ENCODE data around the gene PHOSPHO2.
"Not testable (repeated sequence)": the region's sequence is repeated elsewhere in the genome, so short reads cannot be mapped to it uniquely, and the experiment has no call there.

PHOSPHO2 gene

DNA sequence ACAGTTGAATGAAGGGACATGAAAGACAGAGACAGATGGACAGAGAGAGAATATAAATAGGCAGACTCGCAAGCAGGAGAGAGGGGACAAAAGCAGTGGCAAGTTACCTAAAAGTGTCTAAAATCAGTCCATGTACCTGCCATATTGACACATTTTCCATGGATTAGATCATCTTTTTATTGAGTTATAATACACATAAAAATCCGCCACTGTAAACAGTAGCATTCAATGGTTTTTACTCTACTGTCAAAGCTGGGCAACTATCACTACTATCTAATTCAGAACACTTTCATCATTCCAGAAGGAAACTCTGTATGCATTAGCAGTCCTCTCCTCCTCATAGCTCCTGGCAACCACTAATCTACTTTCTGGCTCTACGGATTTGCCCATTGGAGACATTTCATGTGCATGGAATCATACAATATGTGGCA lies 10.1 kb upstream of the PHOSPHO2 start:
- no peak for DNase-seq (ENCODE audit: low read depth)

DNA sequence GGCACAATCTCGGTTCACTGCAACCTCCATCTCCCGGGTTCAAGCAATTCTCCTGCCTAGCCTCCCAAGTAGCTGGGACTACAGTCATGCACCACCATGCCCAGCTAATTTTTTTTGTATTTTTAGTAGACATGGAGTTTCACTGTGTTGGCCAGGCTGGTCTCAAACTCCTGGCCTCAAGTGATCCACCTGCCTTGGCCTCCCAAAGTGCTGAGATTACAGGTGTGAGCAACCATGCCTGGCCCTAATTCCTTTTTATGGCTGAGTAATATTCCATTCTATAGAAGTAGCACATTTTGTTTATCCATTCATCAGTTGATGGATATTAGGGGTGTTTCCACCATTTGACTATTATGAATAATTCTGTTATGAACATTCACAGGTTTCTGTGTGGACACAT lies 9.6 kb upstream of the PHOSPHO2 start:
- DNase-seq (ENCODE audit: low read depth), result not testable (repeated sequence)

DNA sequence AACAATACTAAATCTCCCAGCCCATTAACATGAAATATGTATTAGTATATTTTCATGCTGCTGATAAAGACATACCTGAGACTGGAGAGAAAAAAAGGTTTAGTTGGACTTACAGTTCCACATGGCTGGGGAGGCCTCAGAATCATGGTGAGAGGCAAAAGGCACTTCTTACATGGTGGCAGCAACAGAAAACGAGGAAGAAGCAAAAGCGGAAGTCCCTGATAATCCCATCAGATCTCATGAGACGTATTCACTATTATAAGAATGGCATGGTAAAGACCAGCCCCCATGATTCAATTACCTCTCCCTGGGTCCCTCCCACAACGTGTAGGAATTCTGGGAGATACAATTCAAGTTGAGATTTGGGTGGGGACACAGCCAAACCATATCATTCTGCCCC lies 7.4 kb upstream of the PHOSPHO2 start:
- DNase-seq (ENCODE audit: low read depth), result not testable (repeated sequence)

DNA sequence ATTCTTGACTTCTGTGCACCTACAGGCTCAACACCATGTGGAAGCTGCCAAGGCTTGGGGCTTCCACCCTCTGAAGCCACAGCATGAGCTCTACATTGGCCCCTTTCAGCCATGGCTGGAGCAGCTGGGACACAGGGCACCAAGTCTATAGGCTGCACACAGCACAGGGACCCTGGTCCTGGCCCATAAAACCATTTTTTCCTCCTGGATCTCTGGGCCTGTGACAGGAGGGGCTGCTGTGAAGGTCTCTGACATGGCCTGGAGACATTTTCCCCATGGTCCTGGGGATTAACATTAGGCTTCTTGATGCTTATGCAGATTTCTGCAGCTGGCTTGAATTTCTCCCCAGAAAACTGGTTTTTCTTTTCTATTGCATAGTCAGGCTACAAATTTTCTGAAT lies 6.3 kb upstream of the PHOSPHO2 start:
- not testable (repeated sequence) for DNase-seq (ENCODE audit: low read depth)

DNA sequence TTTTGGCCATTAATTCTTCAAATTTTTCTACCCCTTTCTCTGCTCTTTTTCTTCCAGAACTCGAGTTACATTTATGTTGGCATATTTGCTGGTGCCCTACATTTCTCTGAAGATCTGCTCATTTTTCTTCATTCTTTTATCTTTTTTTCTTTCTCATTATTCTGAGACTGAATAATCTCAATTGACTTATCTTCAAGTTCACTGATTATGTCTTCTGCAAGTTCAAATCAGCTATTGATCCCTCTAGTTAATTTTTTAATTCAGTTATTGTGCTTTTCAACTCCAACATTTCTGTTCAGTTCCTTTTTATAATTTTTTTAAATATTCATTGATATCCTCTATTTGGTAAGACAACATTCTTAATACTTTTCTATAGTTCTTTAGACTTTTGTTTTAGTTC lies 3.3 kb upstream of the PHOSPHO2 start:
- DNase-seq (ENCODE audit: low read depth), result no peak

DNA sequence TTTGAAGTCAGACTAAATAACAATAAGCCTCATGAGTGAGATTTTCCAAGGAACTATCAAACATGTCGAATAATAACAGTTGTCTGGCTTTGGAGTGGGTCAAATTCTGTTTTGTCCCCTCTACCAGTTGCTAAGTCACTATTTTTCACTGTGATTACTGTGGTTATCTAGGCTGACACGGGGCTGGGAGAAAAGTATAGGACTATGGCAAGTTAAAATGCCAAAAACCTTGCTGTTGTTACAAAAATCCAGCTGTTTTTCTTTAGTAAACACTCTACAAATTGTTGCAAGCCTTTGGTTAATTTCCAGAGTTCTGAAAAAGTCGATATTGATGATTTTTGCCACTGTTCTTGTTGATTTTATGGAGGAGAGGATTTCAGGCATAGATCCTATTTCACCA lies 1.6 kb upstream of the PHOSPHO2 start:
- no peak for DNase-seq (ENCODE audit: low read depth)

DNA sequence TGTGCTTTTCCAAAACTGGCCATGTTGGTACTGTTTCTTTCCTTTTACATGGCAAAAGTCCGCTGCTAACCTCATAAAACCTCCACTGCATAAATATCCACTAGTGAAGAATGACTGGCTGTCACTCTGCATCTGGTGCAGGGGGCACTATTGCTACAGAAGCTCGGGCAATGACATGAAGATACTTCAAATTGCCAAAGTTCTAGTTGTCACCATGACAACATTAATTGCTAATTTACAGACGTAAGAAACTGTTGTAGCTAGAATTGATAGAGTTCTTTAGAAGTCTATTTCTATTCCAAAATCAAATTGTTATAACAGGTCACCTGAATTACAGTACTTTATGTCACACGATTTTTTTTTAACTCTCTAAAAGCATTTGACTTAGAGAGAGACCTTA lies 909 bp upstream of the PHOSPHO2 start:
- peak; percentile 47 for DNase-seq (ENCODE audit: low read depth)

DNA sequence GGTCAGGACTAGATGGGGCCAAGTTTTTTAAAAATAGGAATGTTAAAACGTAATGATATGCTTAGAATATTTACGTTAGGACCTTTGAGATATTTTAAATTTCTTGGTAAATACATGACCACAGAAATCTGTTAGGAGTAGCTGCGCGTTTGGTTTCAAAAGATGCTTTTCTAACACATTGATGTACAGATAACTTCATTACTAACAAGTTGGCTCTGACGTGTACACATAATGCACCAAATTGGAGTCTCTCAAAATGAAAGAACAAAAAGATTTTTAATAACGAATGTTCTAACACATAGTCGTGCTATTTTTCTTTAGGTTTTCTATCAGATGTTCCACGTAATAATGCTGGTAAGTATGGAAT lies 608 bp downstream of the PHOSPHO2 start:
- DNase-seq (ENCODE audit: low read depth), result no peak

DNA sequence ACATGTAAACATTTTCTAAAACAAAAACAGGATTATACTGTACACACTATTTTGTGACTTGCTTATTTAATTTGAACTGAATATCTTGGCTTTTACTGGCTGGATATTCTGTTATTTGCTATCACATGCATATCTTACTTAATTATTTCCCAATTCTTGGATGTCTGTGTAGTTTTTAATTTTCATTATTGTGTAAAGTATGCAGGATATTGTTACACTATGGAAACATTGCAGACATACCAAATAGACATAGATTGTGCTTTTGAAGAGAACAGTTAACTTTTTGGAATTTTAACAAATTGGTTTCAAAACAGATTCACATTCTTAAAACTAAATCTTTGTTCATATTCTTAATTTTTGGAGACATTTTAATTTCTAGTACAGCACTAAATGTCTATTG lies 2.1 kb downstream of the PHOSPHO2 start:
- DNase-seq (ENCODE audit: low read depth), result peak; percentile 82

DNA sequence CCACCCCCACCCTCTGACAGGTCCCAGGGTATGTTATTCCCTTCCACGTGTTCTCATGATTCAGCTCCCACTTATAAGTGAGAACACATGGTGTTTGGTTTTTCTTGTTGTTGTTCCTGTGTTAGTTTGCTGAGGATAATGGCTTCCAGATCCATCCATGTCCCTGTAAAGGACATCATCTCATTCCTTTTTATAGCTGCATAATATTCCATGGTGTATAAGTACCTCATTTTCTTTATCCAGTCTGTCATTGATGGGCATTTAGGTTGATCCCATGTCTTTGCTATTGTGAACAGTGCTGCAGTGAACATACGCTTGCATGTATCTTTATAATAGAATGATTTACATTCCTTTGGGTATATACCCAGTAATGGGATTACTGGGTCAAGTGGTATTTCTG lies 4.9 kb downstream of the PHOSPHO2 start:
- DNase-seq (ENCODE audit: low read depth), result not testable (repeated sequence)

DNA sequence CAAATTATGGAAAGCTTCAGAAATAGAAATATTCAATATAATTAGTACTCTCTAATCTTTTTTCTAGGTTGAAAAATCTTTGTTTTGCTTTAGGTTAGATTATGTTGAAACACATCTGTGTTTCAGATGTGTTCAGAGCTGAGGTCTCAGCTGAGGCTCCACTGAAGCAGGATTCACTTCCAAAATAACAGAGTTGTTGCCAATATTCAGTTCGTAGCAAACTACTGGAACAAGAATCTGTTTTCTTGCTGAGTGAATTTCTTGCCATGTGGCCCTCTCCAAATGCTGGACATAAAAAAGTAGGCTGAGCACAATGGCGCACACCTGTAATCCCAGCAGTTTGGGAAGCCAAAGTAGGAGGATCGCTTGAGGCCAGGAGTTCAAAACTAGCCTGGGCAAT lies 8.7 kb downstream of the PHOSPHO2 start:
- peak; percentile 76 for DNase-seq (ENCODE audit: low read depth)

DNA sequence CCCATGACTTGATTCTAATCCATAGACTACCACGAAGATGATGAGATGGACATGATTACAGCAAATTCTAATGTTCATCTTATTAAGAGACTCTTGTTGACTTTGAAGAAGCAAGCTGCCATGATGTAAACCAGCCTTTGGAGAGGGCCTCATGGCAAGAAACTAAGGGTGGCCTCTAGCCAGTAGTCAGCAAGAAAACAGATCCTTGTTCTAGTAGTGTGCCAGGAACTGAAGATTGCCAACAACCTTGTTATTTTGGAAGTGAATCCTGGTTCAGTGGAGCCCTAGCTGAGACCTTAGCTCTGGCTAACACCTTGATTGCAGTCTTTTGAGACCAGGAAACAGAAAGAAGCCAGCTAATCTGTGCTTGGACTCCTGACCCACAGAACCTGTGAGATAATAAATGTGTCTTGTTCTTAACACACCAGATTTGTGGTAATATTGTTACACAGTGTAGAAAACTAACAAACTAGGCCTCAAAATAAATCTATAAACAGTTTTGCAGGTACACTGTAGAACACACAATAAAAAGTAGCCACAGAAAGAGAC lies 10.0 kb downstream of the PHOSPHO2 start:
- DNase-seq (ENCODE audit: low read depth), result peak; percentile 76

DNA sequence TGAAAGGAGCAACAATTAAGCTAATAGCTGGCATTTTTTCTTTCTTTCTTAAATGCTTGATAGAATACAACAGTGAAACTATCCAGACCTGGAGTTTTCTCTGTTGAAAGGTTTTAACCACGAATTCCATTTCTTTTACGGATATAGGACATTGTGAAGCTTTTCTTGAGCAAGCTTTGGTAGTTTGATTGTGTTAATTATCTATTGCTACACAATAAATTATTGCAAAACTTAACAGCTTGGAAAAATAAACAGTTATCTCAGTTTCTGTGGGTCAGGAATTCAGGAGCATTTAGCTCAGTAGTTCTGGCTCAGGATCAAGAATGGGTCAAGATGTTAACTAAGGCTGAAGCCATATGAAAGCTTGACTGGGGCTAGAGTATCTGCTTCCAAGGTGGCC lies 11.7 kb downstream of the PHOSPHO2 start:
- DNase-seq (ENCODE audit: low read depth), result peak; percentile 97

DNA sequence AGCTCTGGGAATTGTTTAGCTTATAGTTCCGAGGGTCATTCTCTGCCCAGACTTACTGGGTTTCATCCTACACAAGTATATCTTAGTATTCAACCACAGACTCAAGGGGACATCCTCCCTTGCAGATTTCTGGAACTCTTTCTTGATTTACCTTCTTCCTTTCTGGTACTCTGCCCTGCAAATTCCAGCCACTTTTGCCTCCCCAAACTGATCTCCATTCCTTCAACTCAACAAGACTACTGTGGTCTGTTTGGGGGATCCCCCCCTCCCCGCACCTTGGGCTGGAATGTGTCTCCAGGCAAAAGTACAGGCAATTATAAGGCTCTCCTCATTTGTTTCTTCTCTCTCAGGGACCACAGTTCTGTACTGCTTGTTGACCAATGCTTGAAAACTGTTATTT lies 13.4 kb downstream of the PHOSPHO2 start:
- DNase-seq (ENCODE audit: low read depth), result no peak

DNA sequence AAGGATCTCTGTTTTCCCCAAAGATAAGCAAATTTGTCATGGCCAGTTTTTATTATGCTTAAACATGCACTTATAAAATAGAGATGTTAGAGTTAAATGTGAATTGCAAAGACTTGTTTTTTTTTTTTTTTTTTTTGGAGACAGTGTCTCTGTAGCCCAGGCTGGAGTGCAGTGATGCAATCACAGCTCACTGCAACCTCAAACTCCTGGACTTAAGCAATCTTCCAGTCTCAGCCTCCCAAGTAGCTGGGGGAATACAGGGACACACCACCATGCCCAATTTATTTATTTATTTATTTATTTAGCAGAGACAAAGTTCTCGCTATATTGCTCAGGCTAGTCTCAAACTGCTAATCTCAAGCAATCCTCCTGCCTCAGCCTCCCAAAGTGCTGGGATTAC lies 15.1 kb downstream of the PHOSPHO2 start:
- DNase-seq (ENCODE audit: low read depth), result peak; percentile 80

DNA sequence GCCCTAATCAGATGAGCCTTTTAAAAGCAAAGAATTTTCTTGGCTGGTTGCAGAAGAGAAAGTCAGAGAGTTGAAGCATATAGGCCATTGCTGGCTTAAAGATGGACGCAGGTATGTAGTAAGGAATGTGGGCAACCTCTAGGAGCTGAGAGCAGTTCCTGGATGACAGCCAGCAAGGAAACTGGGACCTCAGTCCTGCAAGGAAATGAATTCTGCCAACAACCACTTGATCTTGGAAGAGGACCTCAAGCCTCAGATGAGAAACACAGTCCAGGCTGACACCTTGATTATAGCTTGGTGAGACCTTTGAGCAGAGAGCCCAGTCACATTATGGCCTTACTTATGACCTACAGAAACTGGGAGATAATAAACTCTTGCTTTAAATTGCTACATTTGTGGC lies 15.7 kb downstream of the PHOSPHO2 start:
- no peak for DNase-seq (ENCODE audit: low read depth)

DNA sequence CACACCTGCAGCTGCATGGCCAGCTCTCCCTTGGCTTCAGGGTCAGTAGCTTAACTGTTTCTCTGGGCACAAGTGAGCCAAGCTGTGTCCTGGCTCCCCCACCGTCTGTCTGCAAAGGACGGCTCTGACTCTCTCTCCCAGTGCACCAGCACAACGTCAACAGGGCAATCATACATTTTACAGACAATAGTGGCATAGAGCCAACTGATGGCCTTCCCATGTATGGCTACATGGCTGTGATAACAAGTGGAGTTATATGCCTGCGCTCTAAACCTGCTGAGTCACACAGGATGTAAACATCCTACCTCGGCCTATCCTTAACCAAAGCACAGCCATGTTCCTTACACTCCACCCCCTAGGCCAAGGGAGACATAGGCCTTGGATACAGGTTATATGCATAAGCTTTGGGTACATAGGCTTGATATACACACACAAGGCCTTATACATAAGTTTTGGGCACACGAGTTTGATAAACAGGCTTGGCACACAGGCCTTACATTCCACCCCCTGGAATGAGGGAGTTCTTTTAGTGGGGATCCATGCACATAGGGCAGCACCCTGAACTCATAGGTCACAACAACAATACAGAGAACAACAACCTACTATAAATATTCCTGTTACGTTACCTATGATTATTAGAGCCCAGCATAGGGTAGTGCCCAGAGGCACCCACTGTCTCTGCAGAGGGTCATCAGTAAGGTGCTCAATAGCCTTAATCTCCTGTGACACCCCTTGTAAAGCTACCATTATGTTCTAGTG lies 17.7 kb downstream of the PHOSPHO2 start:
- DNase-seq (ENCODE audit: low read depth), result no peak

DNA sequence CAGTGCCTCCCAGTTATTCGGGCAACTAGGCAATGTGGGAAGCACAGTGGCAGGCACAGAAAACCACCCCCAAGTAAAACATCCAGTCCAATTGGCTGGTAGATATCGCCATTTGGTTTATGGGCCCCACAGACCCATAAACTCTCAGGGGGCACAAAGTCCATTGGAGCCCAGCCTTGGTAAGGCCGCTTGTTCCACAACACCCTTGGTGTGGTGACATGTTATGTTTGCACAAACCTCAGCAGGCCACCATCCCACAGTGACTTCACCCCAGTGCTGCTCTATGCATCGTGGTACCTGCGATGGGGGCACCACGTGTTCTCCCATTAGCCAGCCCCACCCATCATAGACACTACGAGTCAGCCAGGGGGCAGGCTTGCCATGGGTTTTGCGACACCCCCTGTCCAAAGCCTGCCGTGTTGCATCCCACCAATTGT lies 18.5 kb downstream of the PHOSPHO2 start:
- DNase-seq (ENCODE audit: low read depth), result no peak

DNA sequence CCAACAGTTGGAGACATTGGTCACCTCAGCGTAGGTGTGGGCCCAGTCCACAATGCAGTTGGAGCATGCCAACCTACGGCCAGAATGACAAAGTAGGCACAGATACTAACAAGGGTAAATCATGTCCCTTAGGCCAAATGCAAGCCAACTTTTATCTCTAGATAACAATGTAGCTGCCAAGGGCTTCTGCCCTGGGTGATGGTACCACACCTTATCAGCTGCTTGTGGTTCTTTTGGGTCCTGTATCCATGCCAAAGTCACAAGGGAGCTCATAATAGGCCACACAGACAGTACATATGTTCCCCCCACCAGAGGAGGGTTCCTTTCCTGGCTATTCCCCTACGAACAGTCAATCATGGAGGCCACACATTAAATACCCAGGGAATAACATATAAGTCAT lies 19.1 kb downstream of the PHOSPHO2 start:
- DNase-seq (ENCODE audit: low read depth), result no peak

DNA sequence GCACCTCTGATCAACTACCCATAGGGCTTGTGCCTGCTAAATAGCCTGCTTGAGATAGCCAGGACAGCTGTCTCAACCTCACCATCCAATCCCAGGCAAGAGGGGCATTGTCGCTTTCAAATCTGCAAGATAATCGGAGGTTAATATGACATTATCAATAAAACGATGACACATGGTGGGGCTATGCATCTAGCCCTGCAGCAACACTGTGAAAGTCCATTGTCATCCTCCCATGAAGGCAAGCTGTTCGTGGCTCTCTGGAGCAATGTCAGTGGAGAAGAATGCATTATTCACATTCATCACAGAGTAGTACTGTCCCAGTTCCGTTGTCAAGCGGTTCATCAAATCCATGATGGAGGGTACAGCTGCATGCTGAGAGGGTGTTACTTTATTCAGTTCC lies 20.4 kb downstream of the PHOSPHO2 start:
- DNase-seq (ENCODE audit: low read depth), result no peak

DNA sequence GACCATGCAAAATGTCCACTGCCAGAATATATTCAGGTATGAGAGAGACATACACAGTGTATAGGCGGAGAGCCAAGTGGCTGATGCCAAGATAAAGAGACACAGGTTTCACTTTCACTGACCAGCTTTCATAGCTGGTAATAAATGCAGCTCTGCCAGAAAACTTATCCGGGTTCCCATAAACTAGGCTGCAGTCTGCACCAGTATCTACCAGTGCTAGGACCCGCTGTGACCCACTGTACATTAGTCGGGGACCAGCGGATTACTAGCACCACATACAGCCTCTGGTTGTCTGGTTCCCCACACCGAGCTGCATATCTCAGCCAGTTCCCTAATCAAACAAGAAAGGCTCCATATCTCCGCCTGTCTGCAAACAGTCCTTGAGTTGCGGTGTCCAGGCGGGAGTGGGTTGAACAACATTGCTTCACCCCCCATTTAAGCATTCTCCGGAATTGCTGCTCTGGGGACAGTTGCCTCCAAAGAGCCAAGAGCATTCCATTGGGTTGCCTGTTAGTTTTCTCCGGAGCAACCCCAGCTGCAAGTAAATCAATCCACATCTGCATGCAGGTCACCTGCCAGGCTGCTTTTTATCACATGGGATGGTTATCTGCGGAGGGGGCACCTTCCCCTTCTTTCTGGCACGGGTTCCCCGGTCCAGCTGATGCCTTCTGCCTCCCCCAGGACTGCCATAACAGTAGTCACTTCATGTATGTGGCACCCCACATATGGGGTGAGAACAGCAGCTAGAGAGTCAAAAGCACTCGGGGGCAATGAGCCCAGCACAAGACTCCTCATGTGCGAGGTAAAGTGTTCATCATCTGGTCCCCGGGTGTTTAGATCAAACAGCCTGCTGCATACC lies 21.3 kb downstream of the PHOSPHO2 start:
- peak; percentile 49 for DNase-seq (ENCODE audit: low read depth)

DNA sequence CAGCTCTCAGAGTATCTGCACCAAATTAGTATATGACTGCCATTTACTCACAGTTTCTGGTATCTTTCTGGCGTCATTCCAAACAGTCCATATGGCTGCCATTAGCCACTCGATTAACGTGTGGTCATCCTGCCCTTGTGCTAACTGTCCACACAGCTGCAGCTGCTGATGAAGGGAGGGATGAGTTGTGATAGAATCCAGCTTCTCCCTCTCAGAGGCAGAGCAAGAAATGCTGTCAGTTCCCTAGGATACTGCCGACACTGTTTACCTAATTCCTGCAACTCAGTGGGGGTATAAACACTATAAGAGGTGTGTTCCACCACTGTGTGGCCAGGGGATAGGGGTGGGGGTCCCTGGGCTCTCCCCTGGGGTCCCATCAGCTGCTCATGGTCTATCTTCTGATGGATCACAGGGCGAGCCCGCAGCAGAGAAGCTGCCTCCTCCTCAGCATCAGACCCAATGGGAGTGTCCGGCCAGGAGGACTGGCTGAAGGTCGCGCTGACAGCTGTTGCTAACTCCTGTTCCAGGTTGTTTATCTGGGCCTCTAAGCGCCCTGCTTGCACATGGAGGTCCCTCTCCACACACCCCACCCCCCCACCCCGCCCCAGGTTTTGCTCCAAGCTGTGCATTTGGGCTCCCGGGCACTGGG lies 22.1 kb downstream of the PHOSPHO2 start:
- peak; percentile 88 for DNase-seq (ENCODE audit: low read depth)

Measured in fibroblast of gingiva (primary cell).